ENCODE results near the gene STPG2. TPM values are rescaled to one million over a fixed set of nuclear protein-coding genes. Genes with fewer than 3 reads are reported as not detected.

Gene STPG2
- total and polyA plus RNA-seq, 2 of the 8 experiments (the other 6 are each of a cell fraction or from before 2014, with no cell fraction given) = 0.03 TPM; not detected in 1

GRCh38 chr4:97670703-97671269 is 472.5 kb downstream of the STPG2 start (continued):
- TF ChIP-seq RAD21 (IDR thresholded peaks at IDR 0.05 in 1 of 2, conservative IDR thresholded peaks at IDR 0.05 in 1 of 2; ENCODE audit: low read depth in 2 of 2, low read length in 2 of 2) = no peak

Measured in H1 (cell line).